Ishikawa (cell line): ENCODE results near the gene ASIC3.

Source experiments
- MAX ChIP-seq: IDR thresholded peaks from 2 replicates; pipeline ENCODE4 v1.6.1; 2012
- NFIC ChIP-seq: IDR thresholded peaks from 2 replicates; pipeline ENCODE4 v1.6.1; 2012

GRCh38 chr7:151065516-151065915 lies 17.2 kb downstream of the ASIC3 start:
- TF ChIP-seq NFIC = no peak
- no peak for TF ChIP-seq MAX
